NCI-H1092 (cell line): ENCODE data around the gene SLC39A7.

Experiments used
- DNase-seq: peaks from one replicate; lab custom pipeline; 2025; lab: John Stamatoyannopoulos, UW

The SLC39A7 gene, protein sequence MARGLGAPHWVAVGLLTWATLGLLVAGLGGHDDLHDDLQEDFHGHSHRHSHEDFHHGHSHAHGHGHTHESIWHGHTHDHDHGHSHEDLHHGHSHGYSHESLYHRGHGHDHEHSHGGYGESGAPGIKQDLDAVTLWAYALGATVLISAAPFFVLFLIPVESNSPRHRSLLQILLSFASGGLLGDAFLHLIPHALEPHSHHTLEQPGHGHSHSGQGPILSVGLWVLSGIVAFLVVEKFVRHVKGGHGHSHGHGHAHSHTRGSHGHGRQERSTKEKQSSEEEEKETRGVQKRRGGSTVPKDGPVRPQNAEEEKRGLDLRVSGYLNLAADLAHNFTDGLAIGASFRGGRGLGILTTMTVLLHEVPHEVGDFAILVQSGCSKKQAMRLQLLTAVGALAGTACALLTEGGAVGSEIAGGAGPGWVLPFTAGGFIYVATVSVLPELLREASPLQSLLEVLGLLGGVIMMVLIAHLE

DNA sequence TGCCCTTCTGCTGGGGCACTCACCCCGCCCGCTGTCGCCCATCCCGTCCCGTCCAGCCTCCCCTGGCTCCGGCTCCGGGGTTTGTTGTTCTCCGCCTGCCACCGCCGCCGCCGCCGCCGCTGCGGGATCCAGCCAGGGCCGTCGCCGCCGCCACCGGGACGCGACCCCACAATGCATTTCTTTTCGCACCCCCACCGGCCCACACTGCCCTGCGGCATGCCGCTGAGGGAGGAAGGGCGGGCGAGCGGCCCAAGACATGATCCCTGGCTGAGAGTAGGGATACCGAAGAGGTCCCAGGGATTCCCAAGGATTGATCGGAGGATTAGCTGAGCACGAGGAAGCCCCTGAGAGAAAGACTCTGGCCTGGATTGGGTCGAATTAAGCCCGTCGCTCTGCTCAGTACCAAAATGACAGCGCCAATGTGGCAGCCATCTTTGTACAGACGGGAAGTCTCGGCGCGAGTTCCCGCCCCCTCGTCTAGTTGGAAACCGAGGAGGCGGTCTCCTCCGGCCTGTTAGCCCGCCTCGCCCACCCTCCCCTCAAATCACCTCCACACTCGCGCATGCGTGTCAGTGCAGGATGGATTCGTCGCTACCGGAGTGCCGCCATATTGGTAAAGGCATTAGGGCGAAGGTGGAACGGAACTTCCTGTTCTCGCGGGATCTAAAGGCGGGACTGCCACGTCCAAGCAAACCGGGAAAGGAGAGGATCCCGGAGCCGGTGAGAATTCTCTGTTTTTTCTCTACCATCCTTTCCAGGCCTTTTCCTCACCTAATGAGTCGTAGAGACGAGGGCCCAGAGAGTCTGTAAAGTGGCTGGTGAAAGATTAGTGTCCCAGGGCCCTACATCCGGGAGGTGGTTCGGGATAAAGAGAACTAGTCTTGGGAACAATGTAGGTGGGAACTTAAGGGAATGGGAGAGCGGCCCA, at the start of gene SLC39A7, which contains the start of gene RXRB:
TSS of gene SLC39A7 (plus strand) at position 649 of the 928 bp plus-strand sequence. CDS start 379 bp downstream, outside the sequence.
TSS of gene RXRB (minus strand) at position 447 of the 928 bp plus-strand sequence. CDS start at position 258, 189 bp downstream.
- DNase-seq: peak; percentile 97

DNA sequence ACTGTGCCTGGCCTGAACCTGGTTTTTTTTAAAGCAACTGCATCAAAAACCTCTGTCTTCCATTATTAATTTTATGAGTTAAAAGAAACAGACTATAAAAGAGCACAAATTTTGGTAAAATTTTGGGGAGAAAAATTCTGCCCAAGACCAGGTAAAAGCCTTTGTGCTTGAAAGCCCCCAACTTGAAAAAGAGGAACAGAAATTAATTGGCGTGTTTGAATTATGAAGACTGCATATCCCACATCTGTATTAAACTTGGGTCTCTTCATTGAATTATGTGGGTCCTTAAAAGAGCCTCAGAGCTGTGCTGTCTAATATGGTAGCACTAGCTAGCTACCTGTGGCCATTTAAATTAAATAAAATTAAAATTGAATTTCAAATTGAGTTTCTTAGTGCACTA, 49.6 kb upstream of the SLC39A7 start:
- DNase-seq: no peak

DNA sequence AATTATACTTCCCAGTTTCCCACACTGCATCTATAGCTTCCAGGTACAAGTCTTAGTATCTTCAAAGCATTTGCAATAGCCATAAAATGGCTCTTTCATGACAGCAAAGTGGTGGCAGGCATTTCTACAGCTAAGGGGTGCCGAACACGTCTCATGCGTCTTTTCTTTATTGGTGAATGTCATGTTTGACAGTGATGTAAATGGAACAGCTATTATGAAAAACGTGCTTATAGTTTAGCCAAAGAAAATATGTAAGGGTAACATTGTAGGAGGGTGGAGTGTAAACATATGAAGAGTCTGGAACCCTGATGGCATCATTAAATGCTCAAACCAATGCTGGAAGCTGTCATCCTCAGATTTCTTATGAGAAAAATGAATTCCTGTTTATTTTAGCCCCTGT, 46.3 kb upstream of the SLC39A7 start:
- no peak for DNase-seq

DNA sequence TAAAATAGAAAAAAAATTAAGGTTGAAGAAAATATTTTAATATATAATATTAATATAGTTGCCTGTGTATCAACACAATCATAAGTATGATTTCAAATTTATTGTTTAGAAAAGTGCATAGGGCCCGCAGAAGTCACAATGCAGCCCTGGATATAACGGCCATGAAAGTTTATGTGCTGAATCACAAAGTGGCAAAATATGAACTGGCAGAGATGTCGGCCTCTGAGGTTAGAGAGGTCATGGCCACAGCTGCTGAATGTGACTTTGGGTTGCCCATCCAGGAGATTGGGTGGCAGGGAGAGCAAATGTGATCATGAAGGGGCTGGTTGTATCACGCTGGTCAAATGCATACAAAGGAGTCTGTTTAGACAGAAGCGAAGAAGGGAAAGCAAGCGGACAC, 44.1 kb upstream of the SLC39A7 start:
- DNase-seq: no peak

DNA sequence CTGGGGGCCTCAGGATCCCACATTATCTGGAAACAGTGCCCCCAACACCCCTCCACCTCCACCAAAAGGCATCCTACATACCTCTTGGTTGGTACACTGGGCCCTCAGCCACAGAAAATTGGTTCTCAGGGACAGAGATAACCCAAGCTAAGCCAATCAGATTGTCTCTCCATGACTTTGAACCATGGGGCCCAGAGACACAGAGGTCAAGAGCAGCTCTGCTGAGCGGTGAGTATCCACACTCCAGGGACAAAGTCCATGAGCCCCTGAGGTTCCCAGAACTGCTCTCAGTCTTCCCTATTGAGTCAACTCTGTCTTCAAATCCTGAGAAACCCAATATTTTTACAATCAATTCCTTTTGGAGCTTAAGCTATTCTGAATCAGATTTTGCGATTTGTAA, 43.7 kb upstream of the SLC39A7 start:
- no peak for DNase-seq

DNA sequence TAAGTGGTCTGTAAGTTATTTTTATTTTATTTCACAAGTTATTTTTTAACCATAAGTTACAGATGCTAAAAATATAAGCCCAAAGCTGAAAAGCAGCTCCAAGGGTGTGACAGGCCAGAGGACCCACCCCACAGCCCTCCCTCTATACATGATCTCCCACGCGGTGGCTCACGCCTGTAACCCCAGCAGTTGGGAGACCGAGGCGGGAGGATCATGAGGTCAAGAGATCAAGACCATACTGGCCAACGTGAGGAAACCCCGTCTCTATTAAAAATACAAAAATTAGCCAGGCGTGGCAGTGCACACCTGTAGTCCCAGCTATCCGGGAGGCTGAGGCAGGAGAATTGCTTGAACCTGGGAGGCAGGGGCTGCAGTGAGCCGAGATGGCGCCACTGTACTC, 40.6 kb upstream of the SLC39A7 start:
- DNase-seq: no peak

DNA sequence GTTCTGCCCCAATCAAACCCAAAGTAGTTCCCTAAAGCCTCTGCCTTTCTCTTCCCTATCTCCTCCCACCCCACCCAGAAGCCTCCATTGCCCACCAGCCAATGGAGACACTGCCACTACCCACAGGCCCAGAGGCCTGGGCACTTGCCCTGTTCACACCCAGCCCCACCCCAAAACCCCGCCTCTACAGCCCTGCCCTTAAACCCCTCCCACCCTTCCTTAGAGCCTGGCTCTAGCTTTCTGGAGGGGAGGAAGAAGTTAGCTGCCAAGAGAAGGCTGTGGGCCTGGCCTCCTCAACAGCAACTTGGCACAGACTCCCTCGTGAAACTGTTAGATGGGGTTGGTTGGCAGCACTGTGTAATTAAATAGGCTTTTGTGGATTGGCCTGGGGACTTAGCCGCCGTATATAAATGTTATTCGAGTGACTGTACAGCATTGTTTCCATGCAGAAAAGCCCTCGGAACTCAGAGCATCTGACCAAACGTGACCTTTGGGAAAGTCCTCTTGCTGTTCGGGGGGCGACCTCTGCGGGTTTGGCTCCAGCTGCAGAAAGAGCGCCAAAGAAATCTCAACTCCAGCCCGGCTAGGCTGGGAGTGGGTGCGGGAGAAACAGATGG, 39.8 kb upstream of the SLC39A7 start:
- DNase-seq: no peak

DNA sequence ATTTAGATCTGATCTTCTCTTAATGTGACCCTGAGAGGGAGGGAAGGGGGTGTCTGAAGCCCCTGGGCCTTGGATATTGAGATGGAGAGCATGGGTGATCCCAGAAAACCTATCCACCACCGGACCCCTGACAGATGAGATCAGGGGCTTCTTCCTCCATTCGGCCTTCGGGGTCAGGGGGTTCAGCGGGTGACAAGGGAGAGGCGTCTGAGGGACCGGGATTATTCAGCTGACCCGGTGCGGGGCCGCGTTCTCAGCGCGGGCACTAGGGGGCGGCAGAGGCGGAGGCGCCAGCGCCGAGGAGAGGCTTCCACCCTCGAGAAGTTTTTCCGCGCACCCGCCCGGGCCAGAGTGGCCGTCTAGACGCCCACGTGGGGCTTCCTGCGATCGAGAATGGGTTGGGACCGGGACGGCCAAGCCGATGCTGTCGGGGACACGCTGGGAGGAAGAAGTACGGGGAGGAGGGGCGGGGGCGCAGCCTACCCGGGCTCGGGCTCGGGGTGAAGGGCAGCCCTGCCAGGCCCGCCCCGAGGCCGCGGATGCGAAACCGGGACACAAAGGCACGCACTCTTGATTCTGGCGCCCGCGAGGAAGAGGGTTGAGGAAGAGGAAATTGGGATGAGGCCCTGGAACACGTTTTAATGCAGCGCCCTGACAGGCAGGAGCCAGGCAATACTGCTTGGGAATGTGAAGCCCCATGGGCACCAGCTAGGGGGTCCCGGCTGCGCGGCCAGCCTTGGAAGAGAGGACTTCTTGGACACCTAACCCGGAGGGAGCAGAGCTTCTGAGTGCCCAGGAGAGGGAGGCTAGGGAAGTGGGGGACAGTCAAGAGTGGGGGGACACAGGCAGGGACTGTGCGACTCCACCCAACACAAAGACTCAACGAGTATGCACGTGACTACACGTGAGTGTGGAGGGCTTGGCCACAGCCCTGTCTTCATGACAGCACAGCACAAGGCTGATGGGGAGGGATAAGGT, 39.0 kb upstream of the SLC39A7 start:
- no peak for DNase-seq

DNA sequence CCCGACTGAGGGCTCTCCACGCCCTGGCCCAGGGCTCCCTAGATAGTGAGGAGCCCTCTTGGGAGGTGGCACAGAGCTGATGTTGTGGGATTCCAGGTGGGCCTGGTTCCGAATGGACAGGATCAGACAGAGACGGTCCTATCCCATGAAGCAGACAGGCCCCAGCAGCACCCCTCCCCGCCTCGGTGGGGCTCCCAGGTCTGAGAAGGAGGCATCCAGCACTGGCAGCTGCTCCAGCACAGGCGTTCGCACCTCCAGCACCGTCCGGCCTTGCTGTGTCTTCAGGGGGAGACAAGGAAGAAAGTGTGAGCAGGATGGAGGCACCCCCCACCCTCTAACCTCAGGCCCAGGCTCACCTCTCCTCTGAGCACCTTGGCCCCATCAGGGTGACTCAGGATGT, 37.1 kb upstream of the SLC39A7 start:
- no peak for DNase-seq

DNA sequence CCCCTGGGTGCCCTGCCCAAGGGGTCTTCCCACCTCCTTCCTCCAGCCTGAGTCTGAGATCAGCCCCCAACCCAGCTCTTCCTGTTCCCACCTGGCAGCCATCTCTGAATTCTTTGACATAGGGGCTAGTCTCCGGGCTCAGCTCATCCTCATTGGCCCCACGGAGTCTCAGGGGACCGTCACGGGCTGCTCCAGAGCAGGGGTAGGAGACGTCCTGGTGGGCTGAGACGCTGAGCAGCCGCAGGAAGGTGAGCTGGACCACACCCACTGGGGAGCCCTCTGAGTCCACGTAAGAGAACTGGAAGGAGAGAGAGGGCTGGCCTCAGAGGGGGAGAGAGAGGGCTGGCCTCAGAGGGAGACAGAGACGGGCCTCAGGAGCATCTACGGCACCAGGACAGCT, 36.5 kb upstream of the SLC39A7 start:
- no peak for DNase-seq

DNA sequence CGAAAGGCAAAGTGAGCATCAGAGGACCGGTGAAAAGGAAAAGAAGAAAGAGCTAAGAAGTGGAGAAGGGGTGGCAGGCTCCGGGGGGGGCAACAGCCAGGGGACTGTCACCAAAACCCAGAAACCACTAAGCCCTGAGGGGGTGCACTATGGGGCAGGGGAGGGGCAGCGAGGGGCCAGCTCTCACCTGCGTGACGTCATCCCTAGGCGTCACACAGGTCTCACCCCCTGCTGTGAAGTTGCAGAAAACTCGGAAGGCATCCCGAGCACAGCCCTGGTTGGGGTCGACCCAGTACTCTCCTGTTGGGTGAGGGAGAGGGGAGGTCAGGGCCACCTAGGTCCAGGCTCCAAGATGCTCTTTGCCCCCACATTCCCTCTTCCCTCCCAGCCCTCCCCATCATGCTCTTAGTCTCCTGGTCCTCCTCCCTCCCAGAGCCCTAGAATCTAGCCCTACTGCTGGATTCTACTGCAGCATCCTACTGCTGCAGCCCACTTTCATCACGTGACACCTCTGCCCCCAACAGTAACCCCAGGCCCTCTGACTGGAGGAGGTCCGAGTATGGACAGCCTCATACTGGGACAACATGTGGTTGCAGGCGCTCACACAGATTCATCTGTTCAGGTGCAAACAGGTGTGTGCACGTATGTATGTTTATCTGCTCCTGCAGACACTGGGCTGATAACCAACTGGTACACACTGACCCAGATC, 35.8 kb upstream of the SLC39A7 start:
- no peak for DNase-seq

DNA sequence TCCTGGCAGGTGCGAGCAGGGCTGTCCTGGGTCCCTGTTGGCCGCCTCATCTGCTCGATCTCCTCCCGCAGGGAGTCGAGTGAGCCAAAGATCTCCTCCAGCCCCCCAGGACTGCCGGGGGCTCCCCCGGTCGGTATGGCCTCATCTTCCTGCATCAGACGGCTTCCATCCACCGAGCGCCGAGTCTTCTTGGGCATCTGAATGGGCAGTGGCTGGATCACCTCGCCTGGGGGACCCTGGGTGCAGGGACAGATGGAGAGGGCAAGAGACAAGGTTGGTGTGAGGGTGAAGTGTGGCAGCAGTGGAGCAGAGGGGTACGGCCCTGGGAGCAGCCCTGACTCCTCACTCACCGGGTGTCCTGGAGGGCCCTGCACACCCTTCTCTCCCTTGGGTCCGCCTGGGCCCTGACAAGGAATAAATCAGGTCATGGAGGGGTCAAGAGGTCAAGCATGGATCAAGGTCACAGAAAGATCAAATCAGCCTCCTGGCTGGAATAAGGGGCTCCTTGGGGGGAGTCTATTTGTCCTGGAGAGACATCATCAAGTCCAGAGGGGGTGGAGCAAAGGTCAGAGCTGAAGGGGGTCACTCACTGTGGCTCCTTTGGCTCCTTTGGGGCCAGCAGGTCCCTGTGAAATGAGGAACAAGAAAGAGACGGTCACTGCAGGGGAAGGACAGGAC, 34.9 kb upstream of the SLC39A7 start:
- no peak for DNase-seq

DNA sequence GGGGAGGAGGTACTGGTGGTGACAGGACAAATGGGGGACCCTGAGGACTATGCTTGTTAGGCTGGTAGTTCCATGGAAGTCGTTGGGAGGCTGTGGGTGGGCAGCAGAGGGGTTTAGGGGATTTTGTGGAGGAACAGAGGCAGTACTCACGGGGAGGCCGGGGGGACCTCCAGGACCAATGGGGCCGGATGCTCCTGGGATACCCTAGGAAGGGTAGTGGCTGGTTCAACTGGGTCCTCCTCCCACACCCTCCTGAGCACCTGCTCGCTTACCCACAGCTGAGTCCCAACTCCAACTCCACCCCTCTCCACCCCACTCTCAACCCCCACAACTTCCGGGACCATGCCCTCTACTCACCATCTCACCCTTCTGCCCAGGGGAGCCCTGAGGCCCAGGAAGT, 34.3 kb upstream of the SLC39A7 start:
- no peak for DNase-seq

DNA sequence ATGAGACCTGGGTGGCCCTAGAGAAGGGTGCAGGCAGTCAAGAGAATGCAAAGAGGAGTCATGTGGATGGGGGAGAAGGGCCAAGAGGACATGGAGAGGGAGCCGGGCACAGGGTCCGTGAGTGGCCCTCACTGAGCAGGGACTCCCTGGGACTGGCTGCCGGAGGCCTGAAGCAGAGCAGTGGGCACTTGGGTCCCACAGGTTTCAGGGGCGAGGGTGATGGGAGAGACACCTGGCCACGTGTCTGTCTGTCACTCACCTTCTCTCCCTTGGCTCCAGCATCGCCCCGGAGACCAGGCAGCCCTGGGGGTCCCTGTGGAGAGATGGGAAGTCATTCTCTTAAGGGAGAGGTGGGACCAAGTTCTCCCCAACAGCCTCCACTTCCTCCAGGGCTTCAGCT, 33.9 kb upstream of the SLC39A7 start:
- DNase-seq: no peak

DNA sequence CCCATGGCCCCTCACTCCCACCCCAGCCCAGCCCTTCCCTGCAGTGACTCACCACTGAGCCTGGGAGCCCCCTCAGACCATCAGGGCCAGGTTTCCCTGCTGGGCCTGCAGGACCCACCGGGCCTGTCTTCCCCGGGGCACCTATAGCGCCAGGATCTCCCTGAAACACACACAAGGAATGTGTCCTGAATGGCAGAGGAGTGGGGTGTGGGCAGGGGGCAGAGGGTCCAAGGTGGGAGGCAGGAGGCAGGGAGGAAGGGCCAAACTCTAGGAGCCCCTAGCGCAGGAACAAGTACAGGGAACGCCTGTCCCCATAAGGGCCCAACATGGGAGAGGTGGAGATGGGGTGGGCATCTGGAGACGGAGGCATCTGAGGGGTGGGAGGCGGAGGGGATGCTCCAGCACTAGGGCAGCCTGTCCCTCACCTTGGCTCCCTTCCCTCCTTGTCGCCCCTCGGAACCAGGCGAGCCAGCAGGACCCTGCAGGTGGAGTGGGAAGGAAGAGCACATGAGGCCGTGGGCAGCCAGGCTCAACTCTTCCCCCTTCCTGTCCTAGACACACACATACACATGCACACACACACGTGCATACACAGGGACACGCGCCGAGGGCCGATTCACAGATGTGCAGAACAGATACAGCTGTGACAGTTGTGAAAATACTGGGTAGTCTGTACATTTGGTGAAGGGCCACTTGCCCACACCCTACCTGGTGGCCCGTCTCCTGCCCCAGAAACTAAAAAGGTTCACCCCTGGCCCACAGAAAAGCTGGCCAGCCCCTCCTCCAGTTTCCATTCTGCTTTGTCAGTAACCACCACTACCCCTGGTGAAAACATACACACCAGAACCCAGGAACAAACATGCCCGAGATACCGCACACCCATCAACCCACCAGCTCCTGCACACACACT, 33.0 kb upstream of the SLC39A7 start:
- DNase-seq: no peak

DNA sequence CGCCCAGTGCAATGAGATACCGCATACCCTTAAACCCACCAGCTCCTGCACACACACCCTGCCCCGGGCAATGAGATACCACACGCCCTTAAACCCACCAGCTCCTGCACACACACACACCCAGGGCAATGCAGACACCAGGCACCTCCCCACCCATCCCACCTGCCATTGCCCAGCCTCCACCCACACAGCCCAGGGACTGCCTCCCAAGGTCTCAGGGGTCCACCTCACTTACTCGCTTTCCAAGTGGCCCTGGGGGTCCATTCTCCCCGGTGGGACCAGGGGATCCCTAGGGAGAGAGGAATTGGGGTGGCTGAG, 32.4 kb upstream of the SLC39A7 start:
- no peak for DNase-seq

DNA sequence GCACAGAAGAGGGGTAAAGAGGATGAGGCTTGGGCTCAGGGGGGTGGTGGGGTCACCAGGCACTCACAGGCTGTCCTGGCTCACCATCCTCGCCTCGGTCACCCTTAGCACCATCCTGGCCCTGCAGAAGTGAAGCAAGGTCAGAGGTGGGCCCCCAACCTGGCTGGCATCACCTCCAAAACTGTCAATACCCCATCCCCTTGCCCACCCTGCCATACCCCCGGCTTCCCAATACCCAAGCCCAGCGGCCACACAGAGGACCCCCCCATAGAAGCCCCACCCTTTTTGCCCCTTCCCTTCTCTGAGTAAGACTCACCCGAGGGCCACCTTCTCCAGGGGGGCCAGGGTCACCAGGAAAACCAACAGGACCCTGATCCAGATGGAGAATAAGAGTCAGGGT, 32.0 kb upstream of the SLC39A7 start:
- DNase-seq: no peak

DNA sequence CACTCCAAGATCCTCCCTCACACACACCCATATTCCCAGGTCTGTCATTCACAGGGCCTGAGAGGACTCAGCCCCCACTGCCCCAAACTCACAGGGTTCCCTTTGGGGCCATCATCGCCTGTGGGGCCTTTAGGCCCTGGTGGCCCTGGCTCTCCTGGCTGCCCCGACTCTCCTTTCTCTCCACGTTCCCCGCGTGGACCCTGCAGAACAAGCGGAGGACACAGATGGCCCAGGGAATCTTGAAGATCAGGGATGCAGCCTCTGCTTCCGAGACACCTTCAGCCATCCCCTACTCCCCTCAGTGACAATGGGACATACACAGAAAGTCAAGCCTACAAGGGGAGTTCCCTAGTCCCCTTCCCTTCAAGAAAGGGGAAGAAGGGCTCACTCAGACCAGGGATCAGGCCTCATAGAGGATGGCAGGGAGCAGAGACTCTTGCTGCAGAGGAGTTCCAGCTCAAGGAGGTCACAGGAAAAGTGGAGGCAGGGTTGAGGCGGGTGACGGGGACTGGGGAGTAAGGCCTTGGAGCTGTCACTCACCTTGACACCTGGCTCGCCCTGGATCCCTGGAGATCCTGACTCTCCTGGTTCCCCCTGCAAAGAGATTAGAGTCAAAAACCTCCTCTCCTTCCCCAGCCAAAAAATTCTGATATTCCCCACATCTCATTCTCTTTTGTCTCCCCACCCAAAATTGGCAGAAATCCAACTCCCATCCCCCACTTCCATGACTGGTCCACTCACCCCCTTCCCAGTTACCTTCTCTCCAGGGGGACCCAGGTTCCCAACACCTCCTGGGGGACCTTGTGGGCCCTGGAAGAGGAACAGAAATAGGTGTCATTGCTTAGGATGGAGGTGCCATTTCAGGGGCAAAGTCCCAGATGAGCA, 31.1 kb upstream of the SLC39A7 start:
- no peak for DNase-seq
